Ishikawa (cell line): ENCODE data around the gene SMYD3.

Experiments used
- CEBPB ChIP-seq: IDR thresholded peaks from 2 replicates; pipeline ENCODE4 v1.6.1; 2012
- CREB1 ChIP-seq: IDR thresholded peaks from 2 replicates; pipeline ENCODE4 v1.6.1; 2012; ENCODE audit warnings: low read depth
- EGR1 ChIP-seq: IDR thresholded peaks from 2 replicates; pipeline ENCODE4 v1.6.1; 2012
- EP300 ChIP-seq: IDR thresholded peaks from 2 replicates; pipeline ENCODE4 v1.6.1; 2012; ENCODE audit warnings: borderline replicate concordance
- FOXM1 ChIP-seq: IDR thresholded peaks from 2 replicates; pipeline ENCODE4 v1.6.1; 2012; ENCODE audit warnings: low read depth, borderline replicate concordance
- MAX ChIP-seq: IDR thresholded peaks from 2 replicates; pipeline ENCODE4 v1.6.1; 2012
- NFIC ChIP-seq: IDR thresholded peaks from 2 replicates; pipeline ENCODE4 v1.6.1; 2012
- RAD21 ChIP-seq: IDR thresholded peaks from 2 replicates; pipeline ENCODE4 v1.6.1; 2012; ENCODE audit warnings: low read depth
- REST ChIP-seq: IDR thresholded peaks from 2 replicates; pipeline ENCODE4 v1.6.1; 2012; ENCODE audit warnings: low read depth, mild to moderate bottlenecking
- TAF1 ChIP-seq: IDR thresholded peaks from 2 replicates; pipeline ENCODE4 v1.6.1; 2012; ENCODE audit warnings: low read depth, mild to moderate bottlenecking
- TCF12 ChIP-seq: IDR thresholded peaks from 2 replicates; pipeline ENCODE4 v1.6.1; 2012; ENCODE audit warnings: low read depth
- TEAD4 ChIP-seq: IDR thresholded peaks from 2 replicates; pipeline ENCODE4 v1.6.1; 2012
- USF1 ChIP-seq: IDR thresholded peaks from 2 replicates; pipeline ENCODE4 v1.6.1; 2012
- YY1 ChIP-seq: IDR thresholded peaks from 2 replicates; pipeline ENCODE4 v1.6.1; 2012; ENCODE audit warnings: low read depth
- ZBTB7A ChIP-seq: IDR thresholded peaks from 2 replicates; pipeline ENCODE4 v1.6.1; 2012; ENCODE audit warnings: low read depth

SMYD3 gene

GRCh38 chr1:246301553-246302250 lies 205.4 kb downstream of the SMYD3 start:
- TF ChIP-seq EGR1 (no peak), RAD21 (no peak), NFIC (no peak), CEBPB (no peak), TEAD4 (no peak), EP300 (no peak), FOXM1 (no peak), CREB1 (no peak), REST (no peak), ZBTB7A (no peak), MAX (no peak), USF1 (no peak), YY1 (no peak), TAF1 (no peak), TCF12 (no peak)

- TF ChIP-seq CEBPB = no peak
- TF ChIP-seq TEAD4 = no peak
- no peak for TF ChIP-seq YY1
- no peak for TF ChIP-seq TAF1
- no peak for TF ChIP-seq EP300
- TF ChIP-seq RAD21 = no peak
- TF ChIP-seq NFIC = no peak
- no peak for TF ChIP-seq ZBTB7A
- no peak for TF ChIP-seq REST
- TF ChIP-seq MAX = no peak
- TF ChIP-seq USF1 = no peak
- no peak for TF ChIP-seq TCF12
- TF ChIP-seq FOXM1 = no peak
- TF ChIP-seq EGR1 = no peak
- no peak for TF ChIP-seq CREB1
These were observed 206.2 kb downstream of the SMYD3 start for GRCh38 chr1:246300626-246301549.

- no peak for TF ChIP-seq EGR1
- TF ChIP-seq YY1 = no peak
- no peak for TF ChIP-seq RAD21
- no peak for TF ChIP-seq NFIC
- TF ChIP-seq REST = no peak
- no peak for TF ChIP-seq EP300
- TF ChIP-seq TAF1 = no peak
- TF ChIP-seq MAX = no peak
- TF ChIP-seq CREB1 = no peak
- no peak for TF ChIP-seq TCF12
- TF ChIP-seq ZBTB7A = no peak
- TF ChIP-seq FOXM1 = no peak
- no peak for TF ChIP-seq USF1
- TF ChIP-seq CEBPB = no peak
- no peak for TF ChIP-seq TEAD4
These were observed 209.5 kb downstream of the SMYD3 start for GRCh38 chr1:246297279-246298265.
